Astrocyte of the spinal cord (primary cell): ENCODE results near the gene AKT1.
"Not testable (repeated sequence)": the region's sequence is repeated elsewhere in the genome, so short reads cannot be mapped to it uniquely, and the experiment has no call there.

Experiments
- DNase-seq: peaks from one replicate; pipeline ENCODE4 v3.0.0; 2011; ENCODE audit warnings: low read depth, low spot score
- H3K4me3 ChIP-seq: 2 replicates; pipeline ENCODE4 v1.5.1; 2011; ENCODE audit warnings: low read depth, mild to moderate bottlenecking, low read length, moderate library complexity
- in situ Hi-C: cut with HindIII; loops from 2 replicates; pipeline ENCODE4 v1.10.0; 2017; ENCODE audit warnings: low sequenced_read_pairs
- TF ChIP-seq, protein P1 (sequence below): IDR thresholded peaks from 2 replicates; pipeline ENCODE4 v1.5.1; 2012; ENCODE audit warnings: low read depth, mild to moderate bottlenecking, low read length, inconsistent platforms

Gene AKT1

DNA sequence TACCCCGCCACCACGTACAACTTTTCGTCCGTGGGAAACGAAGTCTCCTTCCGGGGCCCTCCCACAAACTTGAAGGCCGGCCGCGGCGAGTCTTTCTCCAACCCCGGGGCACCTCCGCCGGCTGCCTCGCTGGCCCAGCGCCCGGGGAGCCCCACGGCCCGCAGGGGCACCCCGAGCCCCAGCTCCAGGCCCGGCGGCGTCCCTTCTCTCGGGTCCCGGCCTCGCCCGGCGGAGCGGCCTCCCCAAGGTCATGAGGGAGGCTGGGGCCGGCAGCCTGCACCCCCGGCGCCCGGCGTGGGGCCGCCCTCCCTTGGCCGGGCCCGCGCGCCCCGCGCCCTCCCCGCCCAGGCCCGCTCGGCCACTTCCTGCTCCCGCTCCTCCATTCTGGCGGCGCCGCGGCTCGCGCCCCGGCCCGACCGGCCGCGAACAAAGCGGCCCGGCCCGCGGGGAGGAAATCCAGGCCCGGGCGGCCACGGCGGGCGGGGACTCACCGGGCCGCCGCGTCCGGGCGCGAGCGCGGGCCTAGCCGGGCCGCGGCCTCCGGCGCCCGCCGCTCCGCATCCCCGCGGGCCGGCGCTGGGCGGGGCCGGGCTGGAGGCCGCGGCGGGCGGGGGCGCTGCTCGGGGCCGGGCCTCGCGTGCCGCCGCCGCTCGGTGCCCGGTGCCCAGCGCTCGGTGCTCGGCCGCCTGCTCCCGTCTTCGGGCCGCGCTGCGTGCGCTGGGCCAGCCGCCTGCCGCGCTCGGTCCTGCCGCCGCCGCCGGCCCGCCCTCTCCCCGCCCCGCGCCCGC is at the start of gene AKT1:
AKT1 (minus strand) TSS at position 756 of the 788 bp plus-strand sequence. CDS start 3,105 bp downstream, outside the sequence.
- TF ChIP-seq, protein P1, sequence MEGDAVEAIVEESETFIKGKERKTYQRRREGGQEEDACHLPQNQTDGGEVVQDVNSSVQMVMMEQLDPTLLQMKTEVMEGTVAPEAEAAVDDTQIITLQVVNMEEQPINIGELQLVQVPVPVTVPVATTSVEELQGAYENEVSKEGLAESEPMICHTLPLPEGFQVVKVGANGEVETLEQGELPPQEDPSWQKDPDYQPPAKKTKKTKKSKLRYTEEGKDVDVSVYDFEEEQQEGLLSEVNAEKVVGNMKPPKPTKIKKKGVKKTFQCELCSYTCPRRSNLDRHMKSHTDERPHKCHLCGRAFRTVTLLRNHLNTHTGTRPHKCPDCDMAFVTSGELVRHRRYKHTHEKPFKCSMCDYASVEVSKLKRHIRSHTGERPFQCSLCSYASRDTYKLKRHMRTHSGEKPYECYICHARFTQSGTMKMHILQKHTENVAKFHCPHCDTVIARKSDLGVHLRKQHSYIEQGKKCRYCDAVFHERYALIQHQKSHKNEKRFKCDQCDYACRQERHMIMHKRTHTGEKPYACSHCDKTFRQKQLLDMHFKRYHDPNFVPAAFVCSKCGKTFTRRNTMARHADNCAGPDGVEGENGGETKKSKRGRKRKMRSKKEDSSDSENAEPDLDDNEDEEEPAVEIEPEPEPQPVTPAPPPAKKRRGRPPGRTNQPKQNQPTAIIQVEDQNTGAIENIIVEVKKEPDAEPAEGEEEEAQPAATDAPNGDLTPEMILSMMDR: no peak
- in situ Hi-C loops: no loop called here
- DNase-seq: no peak
- peak within 1 kb of the TSS; percentile 74 for H3K4me3 ChIP-seq

DNA sequence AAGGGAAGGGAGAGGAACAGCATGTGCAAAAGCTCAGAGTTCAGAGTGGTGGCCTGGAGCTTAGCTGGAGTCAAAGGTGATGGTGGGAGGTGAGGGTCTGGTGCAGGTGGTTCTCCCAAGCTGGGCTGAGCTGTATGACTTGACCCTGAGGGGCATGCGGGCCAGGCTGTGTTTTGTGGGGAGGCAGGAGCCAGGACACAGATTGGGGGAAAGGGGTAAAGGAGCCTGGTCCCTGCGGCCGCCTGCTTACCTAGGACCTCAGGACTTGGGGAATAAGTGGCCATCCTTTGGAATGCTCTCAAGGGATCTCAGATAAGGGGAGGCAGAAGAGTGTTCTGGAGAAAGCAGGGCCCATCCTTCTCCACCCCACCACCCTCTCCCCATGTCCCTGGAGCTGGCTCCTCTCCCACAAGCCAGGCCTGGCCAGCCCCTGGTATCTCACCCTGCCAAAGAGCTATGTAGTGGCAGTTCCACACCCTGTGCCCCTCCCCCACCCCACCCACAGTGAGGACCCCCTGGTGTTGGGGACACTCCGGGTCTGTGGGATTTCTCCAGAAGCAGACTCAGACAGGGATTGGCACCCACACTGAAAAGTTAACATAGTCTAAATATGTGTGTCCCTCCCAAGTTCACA is 49.6 kb upstream of the AKT1 start:
- TF ChIP-seq, protein P1: no peak
- in situ Hi-C loops: no loop called here
- DNase-seq: no peak

DNA sequence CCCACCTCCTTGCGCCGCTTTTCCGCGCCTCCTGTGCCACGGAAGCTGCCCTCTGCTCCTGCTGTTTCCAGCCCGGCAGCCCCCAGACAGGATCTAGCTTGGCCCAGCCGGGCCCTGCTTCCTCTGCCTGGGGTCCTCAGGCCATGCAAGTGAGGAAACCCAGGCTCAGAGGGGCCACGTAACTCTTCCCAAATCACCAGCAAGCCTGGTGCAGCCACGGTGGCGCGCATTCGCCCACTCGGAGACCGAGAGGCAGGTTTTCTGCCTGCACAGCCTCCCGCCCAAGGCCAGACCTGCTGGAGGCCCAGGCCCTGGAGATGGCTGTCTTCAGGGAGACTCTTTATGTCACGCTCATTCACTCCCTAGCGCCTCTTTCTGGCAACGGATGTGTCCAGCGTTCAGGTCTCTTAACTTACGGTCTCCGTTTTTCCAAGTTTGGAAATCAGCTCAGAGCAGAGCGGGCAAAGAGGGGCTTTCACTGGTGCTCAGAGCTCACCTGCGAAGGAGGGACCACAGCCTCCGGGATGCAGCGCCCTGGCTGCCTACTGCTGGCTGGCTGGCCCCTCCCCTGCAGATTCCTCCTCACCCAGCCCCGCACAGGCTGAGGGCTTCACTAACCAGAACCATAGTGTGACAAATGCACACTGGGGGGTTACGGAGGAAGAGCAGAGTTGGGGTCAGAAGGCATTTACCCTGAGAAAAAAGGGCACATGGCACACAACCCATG is 48.9 kb upstream of the AKT1 start:
- no peak overlapping the region for H3K4me3 ChIP-seq
- no peak for DNase-seq
- TF ChIP-seq, protein P1: no peak
- in situ Hi-C loops: no loop called here

More for the DNA sequence above, 49.6 kb upstream of the AKT1 start:
- H3K4me3 ChIP-seq: no peak overlapping the region

DNA sequence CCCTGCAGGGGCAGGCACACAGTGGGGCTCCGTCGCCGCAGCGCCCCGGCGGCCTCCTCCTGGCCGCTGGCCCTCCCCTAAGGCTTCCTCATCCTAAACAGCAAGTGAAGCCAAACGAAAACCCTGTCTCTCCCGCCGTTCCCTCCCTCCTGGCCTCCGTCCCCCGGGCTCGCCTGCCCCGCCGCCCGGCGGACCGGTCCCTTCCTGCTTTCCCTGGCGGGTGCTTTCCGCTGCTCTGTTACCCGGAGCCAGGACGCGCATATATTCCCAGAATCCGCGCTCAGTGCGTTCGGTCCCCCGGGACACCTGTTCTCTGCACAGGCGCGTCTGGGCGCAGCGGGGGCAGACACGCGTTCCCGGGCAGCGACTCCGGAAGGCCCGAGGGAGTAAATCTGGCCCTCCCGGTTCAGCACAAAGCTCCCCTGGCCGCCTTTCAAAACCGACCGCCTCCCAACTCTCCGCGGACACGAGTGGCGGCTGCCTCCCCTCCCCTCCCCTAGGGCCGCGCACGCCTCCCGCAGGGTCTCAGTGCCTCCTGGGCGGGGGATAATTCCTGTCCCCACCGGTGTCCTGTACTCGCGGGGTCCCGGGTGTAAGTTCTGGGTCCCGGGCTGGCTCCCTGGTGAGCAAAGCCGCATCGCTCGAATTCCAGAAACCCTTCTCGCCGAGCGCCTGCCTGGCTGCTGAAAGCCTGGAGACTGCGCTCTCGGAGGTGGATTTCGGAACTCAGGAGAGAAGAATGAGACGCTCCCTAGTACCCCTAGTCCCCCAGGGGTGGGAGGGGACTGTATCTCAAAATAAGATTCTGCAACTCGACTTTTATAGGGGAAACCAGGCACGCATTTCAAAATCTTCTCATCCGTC is 48.1 kb upstream of the AKT1 start:
- H3K4me3 ChIP-seq: no peak overlapping the region
- in situ Hi-C loops: no loop called here
- DNase-seq: no peak
- TF ChIP-seq, protein P1: no peak

DNA sequence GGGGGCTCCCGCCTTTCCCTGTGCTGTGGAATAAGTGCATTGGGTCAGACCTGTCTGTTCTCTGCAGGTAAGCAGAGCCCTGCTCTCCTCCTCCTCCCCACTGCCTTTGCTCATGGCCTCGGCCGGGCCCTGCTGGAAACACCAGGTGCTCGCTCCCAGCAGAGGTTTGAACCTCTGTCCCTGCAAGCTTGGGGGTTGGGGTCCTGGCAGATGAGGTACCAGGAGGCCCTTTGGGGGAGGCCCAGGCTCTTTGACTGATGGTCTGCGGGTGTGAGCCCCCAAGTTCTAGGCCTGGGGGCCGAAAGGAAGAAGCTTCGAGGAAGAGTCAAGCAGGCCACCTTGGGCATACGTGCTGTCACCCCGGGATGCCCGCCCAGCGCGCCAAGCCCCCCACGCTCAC is 47.5 kb upstream of the AKT1 start:
- no peak for DNase-seq
- in situ Hi-C loops: no loop called here
- H3K4me3 ChIP-seq: no peak overlapping the region
- TF ChIP-seq, protein P1: no peak

DNA sequence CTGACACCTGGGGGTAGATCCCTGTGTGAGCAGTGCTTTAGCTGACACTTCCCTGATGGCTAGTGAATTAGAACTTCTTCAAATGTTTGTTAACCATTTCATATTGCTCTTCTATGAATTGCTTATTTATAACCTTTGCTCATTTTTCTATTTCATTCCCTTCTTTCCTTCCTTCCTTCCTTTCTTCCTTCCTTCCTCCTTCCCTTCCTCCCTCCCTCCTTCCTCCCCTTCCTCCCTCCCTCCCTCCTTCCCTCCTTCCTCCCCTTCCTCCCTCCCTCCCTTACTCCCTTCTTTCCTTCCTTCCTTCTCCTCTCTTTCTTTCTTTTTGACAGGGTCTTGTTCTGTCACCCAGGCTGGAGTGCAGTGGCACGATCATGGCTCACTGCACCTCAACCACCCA is 46.2 kb upstream of the AKT1 start:
- in situ Hi-C loops: no loop called here
- no peak for DNase-seq

DNA sequence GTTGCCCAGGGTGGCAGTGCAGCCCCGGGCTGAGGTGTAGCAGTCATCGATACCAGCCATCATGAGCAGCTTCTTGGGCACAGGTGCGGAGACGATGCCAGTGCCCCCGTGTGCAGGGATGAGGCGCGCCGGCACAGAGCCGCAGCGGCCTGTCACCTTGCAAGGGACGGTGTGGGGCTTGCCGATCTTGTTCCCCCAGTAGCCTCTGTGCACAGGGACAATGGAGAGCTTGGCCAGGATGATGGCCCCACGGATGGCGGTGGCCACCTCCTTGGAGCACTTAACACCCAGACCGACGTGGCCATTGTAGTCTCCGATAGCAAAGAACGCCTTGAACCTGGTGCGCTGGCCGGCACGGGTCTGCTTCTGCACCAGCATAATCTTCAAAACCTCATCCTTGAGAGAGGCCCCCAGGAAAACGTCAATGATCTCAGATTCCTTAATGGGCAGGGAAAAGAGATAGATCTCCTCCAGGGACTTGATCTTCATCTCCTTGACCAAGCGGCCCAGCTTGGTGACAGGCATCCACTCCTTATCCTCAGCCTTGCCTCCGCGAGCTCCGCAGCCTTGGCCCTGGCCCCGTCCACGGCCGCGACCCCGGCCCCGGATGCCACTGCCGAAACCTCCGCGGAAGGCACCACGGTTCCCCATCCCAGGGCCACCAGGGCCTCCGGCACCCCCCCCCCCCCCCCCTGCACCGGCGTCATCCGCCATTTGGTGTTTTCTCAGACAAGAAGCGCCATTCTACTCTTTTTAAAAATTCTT is 40.8 kb upstream of the AKT1 start:
- in situ Hi-C loops, H3K4me3 ChIP-seq, DNase-seq: not testable (repeated sequence)

More for the DNA sequence above, 46.2 kb upstream of the AKT1 start:
- H3K4me3 ChIP-seq: no peak overlapping the region
- TF ChIP-seq, protein P1: no peak
